Smooth muscle cell of the brain vasculature (primary cell): ENCODE results near the gene TRIM25.

Experiments used
- DNase-seq: peaks from one replicate; pipeline ENCODE4 v3.0.0-alpha.2; 2012; ENCODE audit warnings: low read depth, low spot score

TRIM25 gene

GRCh38 chr17:56866076-56866475 lies 47.8 kb downstream of the TRIM25 start:
- no peak for DNase-seq

- no peak for DNase-seq
These were observed 49.9 kb downstream of the TRIM25 start for GRCh38 chr17:56863974-56864373.

GRCh38 chr17:56861899-56862298 lies 52.0 kb downstream of the TRIM25 start:
- no peak for DNase-seq

- no peak for DNase-seq
These were observed 62.8 kb downstream of the TRIM25 start for GRCh38 chr17:56851008-56851407.

GRCh38 chr17:56850591-56850990 lies 63.3 kb downstream of the TRIM25 start:
- no peak for DNase-seq

GRCh38 chr17:56849131-56849530 lies 64.7 kb downstream of the TRIM25 start:
- DNase-seq: no peak

- DNase-seq: no peak
These were observed 66.7 kb downstream of the TRIM25 start for GRCh38 chr17:56847106-56847505.

GRCh38 chr17:56845934-56846333 lies 67.9 kb downstream of the TRIM25 start:
- DNase-seq: no peak

- no peak for DNase-seq
These were observed 71.3 kb downstream of the TRIM25 start for GRCh38 chr17:56842577-56842976.

- DNase-seq: no peak
These were observed 75.2 kb downstream of the TRIM25 start for GRCh38 chr17:56838687-56839086.
